Lower leg skin (tissue), 4 donors: ENCODE data around the gene NAV1. TPM values are rescaled to one million over a fixed set of nuclear protein-coding genes. Genes with fewer than 3 reads are reported as not detected.

Experiments used
- DNase-seq, 2 donors: peaks; one replicate each; pipeline ENCODE4 v3.0.0-alpha.2; 2019; ENCODE audit warnings: low spot score in 2 of 2
- H3K4me3 ChIP-seq: fragments of 200-600 bp; sonication (generic); 2 replicates; pipeline ENCODE4 v1.5.1; 2017; ENCODE audit warnings: mild to moderate bottlenecking, low read depth; ENCODE audit not compliant: poor library complexity, severe bottlenecking
- CTCF ChIP-seq, 3 donors: fragments of 450-650 bp; IDR thresholded peaks; one replicate each; pipeline ENCODE4 v1.5.1; 2016; ENCODE audit warnings: antibody characterized with exemption in 3 of 3, mild to moderate bottlenecking in 3 of 3, moderate library complexity in 2 of 3
- POLR2A ChIP-seq, 2 donors: fragments of 450-650 bp; IDR thresholded peaks; one replicate each; pipeline ENCODE4 v1.6.1; 2016 to 2017; ENCODE audit warnings: antibody characterized with exemption in 2 of 2, mild to moderate bottlenecking in 1 of 2, moderate library complexity in 1 of 2
- WGBS, 2 donors: methylation state at CpG; one replicate each; pipeline ENCODE4 v1.1.5; 2018; 5-methylcytosine and 5-hydroxymethylcytosine counted together
- intact Hi-C: fragments of 100-400 bp; cut with DNase I; formaldehyde crosslinking; loops from one replicate; pipeline ENCODE4 v1.15.0; 2023; ENCODE audit warnings: low total_unique reads
- total RNA-seq, 4 donors: library from RNA; depleted of rRNA; stranded (reverse); fragments of >200 nt; gene quantifications; one replicate each; pipeline ENCODE4 v1.1.0, GENCODE V29; 2016

The NAV1 gene
- total RNA-seq, 4 donors from 2014 or later = 12.1 to 34.2 (median 19.2) TPM

GRCh38 chr1:201584471-201585092, 45.7 kb downstream of the NAV1 start:
- TF ChIP-seq POLR2A (IDR thresholded peaks at IDR 0.05) = no peak
- no peak for TF ChIP-seq CTCF (IDR thresholded peaks at IDR 0.05)
- intact Hi-C loops = no loop called here
- no peak for DNase-seq

GRCh38 chr1:201585093-201585483, 46.2 kb downstream of the NAV1 start:
- WGBS, 2 donors = 61 to 63% methylated on average over 3 of the region's 3 CpGs
- H3K4me3 ChIP-seq = no peak overlapping the region
- DNase-seq = no peak
- intact Hi-C loops = no loop called here
- TF ChIP-seq CTCF (IDR thresholded peaks at IDR 0.05) (no peak), POLR2A (IDR thresholded peaks at IDR 0.05) (no peak)

More at GRCh38 chr1:201584471-201585092, 45.7 kb downstream of the NAV1 start:
- no peak overlapping the region for H3K4me3 ChIP-seq
- 58 to 70% methylated on average over 6 of the region's 6 CpGs for WGBS, 2 donors

GRCh38 chr1:201585901-201586300, 47.0 kb downstream of the NAV1 start:
- no peak for DNase-seq
- 56 to 65% methylated on average over 3 of the region's 3 CpGs for WGBS, 2 donors
- TF ChIP-seq CTCF (IDR thresholded peaks at IDR 0.05) = no peak
- TF ChIP-seq POLR2A (IDR thresholded peaks at IDR 0.05) = no peak
- H3K4me3 ChIP-seq = no peak overlapping the region
- intact Hi-C loops = no loop called here

- 89 to 93% methylated on average over 5 of the region's 5 CpGs for WGBS, 2 donors
- no peak for TF ChIP-seq POLR2A (IDR thresholded peaks at IDR 0.05)
- TF ChIP-seq CTCF (IDR thresholded peaks at IDR 0.05) = no peak
- intact Hi-C loops = no loop called here
- H3K4me3 ChIP-seq = no peak overlapping the region
- no peak for DNase-seq
These were observed 47.9 kb downstream of the NAV1 start for GRCh38 chr1:201586806-201587205.

- 94 to 100% methylated on average over 1 of the region's 1 CpG for WGBS, 2 donors
- no peak for TF ChIP-seq CTCF (IDR thresholded peaks at IDR 0.05)
- no peak for TF ChIP-seq POLR2A (IDR thresholded peaks at IDR 0.05)
- H3K4me3 ChIP-seq = no peak overlapping the region
- intact Hi-C loops = no loop called here
- no peak for DNase-seq
These were observed 48.8 kb downstream of the NAV1 start for GRCh38 chr1:201587729-201588128.

Other genes with a start within 250 kb of the NAV1 start
- gene TNNT2, start 161.4 kb upstream of the NAV1 start, total RNA-seq = 10 to 100 TPM in 3 of 4 donors, 1 to 10 TPM in 1; 6.6 to 28.3 (median 20.5) TPM
- 100 to 1,000 TPM; 271 to 336 (median 291) TPM for gene LAD1, start 139.8 kb upstream of the NAV1 start, total RNA-seq
- not detected for gene TNNI1, start 117.4 kb upstream of the NAV1 start, total RNA-seq
- gene PHLDA3, start 69.9 kb upstream of the NAV1 start, total RNA-seq = 100 to 1,000 TPM in 1 of 4 donors, 10 to 100 TPM in 3; 63.0 to 110 (median 72.1) TPM
- 100 to 1,000 TPM; 310 to 627 (median 401) TPM for gene CSRP1, start 32.0 kb upstream of the NAV1 start, total RNA-seq